ENCODE results near the gene RPS10.

Gene RPS10

GRCh38 chr6:34425498-34426410 lies at the start of gene RPS10:
RPS10 (minus strand) TSS chr6:34426069; CDS start chr6:34425221, 848 bp downstream.
- TF ChIP-seq POLR2A (IDR thresholded peaks at IDR 0.05; ENCODE audit: low read depth, low read length) = peak; percentile 83
- FAIRE-seq (no peak), DNase-seq (ENCODE audit: insufficient read length, low spot score) (peak; percentile 87)

DNA sequence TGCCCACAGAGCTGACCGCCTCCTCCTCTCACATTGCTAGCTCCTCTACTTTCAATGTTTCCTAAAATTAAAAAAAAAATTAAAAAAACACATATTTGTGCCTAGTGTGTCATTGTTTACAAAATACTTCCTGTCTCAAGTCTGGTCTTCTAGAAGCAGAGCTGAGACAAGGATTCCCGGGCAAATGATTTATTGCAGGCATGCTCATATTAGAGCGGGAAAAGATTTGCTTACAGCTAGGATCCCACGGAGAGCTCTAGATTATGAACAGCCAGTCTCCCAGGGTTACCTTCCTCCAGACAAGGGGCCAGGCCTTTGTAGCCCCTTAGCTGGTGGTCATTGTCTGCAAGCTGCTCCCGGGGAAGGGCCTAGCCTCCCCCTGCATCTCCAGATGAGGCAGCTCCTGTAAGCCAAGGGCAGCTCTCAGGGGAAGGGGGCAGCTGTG lies 49.4 kb upstream of the RPS10 start:
- FAIRE-seq (no peak), DNase-seq (ENCODE audit: insufficient read length, low spot score) (no peak)
- TF ChIP-seq POLR2A (IDR thresholded peaks at IDR 0.05; ENCODE audit: low read depth, low read length) = no peak

GRCh38 chr6:34474754-34475153 lies 48.9 kb upstream of the RPS10 start:
- no peak for TF ChIP-seq POLR2A (IDR thresholded peaks at IDR 0.05; ENCODE audit: low read depth, low read length)
- FAIRE-seq = no peak
- DNase-seq (ENCODE audit: insufficient read length, low spot score) = no peak

- FAIRE-seq (no peak), DNase-seq (ENCODE audit: insufficient read length, low spot score) (no peak)
- no peak for TF ChIP-seq POLR2A (IDR thresholded peaks at IDR 0.05; ENCODE audit: low read depth, low read length)
Measured at GRCh38 chr6:34473967-34474366, 48.1 kb upstream of the RPS10 start.

- FAIRE-seq = no peak
- DNase-seq (ENCODE audit: insufficient read length, low spot score) = no peak
- TF ChIP-seq POLR2A (IDR thresholded peaks at IDR 0.05; ENCODE audit: low read depth, low read length) = no peak
Measured at GRCh38 chr6:34472425-34472824, 46.6 kb upstream of the RPS10 start.

DNA sequence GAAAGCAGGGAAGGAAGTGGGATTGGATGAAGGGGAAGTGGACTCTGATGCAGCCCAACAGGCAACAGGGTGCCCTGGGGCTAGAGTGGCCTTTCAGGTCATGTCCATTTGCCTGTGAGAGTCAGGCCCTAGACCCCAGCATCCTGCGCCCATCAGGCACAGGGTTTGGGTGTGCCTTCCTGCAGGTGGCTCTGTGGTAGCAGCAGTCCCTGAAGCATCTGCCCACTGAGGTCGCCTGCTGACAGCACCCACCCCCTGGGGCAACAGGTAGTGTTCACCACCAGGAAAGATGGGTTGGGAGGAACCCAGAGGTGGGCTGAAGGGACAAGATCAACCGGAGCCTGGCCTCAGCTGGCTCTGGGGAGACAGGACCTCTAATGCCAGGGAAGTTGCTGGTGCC lies 43.6 kb upstream of the RPS10 start:
- no peak for TF ChIP-seq POLR2A (IDR thresholded peaks at IDR 0.05; ENCODE audit: low read depth, low read length)
- DNase-seq (ENCODE audit: insufficient read length, low spot score) = no peak
- FAIRE-seq = no peak

DNA sequence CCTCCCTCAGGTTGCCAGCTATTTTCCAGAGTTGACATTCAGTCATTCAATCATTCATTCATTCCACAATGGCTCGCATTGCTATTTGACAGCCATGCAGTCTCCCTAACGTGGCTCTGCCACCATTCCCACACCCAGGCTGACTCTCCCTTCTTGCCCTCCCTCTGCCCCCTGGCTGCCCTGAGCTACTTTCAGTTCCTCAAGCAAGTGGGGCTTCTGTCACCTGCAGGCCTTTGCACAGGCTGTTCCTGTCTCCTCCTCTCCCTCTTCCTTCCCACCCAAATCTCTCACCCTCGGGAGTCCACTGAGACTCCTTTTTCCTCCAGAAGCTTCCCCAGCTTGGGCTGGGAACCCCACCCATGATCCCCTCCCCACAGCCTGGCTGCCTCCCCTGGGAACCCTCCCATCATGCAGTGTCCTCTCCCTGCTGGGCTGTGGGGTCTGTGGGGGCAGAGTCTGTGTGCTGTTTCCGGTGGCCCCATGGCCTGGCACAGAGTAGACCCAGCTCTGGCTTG lies 42.6 kb upstream of the RPS10 start:
- no peak for TF ChIP-seq POLR2A (IDR thresholded peaks at IDR 0.05; ENCODE audit: low read depth, low read length)
- DNase-seq (ENCODE audit: insufficient read length, low spot score) = no peak
- FAIRE-seq = no peak

- FAIRE-seq (no peak), DNase-seq (ENCODE audit: insufficient read length, low spot score) (no peak)
- TF ChIP-seq POLR2A (IDR thresholded peaks at IDR 0.05; ENCODE audit: low read depth, low read length) = no peak
Measured at GRCh38 chr6:34466242-34467185, 40.6 kb upstream of the RPS10 start.

- FAIRE-seq = no peak
- no peak for DNase-seq (ENCODE audit: insufficient read length, low spot score)
- no peak for TF ChIP-seq POLR2A (IDR thresholded peaks at IDR 0.05; ENCODE audit: low read depth, low read length)
Measured at GRCh38 chr6:34465531-34466241, 39.8 kb upstream of the RPS10 start, which contains the start of gene PACSIN1. PACSIN1 (plus strand) TSS chr6:34466076; CDS start chr6:34526306, 60,230 bp downstream.

- no peak for FAIRE-seq
- TF ChIP-seq POLR2A (IDR thresholded peaks at IDR 0.05; ENCODE audit: low read depth, low read length) = no peak
- DNase-seq (ENCODE audit: insufficient read length, low spot score) = no peak
Measured at GRCh38 chr6:34463849-34464248, 38.0 kb upstream of the RPS10 start.

DNA sequence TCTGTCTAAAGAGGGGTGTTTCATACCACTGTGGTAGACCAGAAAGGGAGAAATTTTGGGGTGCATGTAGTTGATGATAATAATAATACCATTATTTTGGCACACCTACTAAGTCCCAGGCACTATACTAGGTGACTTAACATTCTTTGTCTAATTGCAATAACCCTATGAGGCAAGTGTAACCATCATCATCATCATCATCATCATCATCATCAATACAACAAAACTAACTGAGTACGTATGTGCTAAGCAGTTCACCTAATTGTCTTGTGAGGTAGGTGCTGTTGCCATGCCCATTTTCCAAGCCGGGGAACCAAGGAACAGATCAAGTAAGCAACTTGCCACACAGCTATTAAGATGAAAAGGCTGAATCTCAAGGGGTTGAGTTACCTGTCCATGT lies 37.4 kb upstream of the RPS10 start:
- no peak for TF ChIP-seq POLR2A (IDR thresholded peaks at IDR 0.05; ENCODE audit: low read depth, low read length)
- no peak for FAIRE-seq
- DNase-seq (ENCODE audit: insufficient read length, low spot score) = no peak

DNA sequence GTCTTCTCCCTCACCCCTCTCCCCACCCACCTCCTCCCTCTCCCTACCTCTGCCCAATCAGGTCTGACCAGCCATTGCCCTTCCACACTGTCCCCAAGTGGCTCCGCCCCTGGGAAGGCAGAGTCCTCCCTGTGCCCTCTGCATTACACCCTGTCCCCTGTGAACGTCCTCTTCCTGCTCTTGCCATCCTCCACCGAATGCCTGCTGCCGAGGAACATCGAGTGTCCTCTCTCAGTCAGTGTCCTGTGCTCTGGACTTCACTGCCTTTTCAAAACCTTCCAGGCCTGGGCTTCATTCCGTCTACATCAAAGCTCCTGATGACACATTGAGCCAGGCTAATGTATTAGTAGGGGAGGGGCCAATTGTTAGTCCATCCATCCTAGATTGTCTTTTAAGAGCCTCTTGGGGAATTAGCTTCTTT lies 36.7 kb upstream of the RPS10 start:
- DNase-seq (ENCODE audit: insufficient read length, low spot score) (peak; percentile 75), FAIRE-seq (peak; percentile 60)
- no peak for TF ChIP-seq POLR2A (IDR thresholded peaks at IDR 0.05; ENCODE audit: low read depth, low read length)

DNA sequence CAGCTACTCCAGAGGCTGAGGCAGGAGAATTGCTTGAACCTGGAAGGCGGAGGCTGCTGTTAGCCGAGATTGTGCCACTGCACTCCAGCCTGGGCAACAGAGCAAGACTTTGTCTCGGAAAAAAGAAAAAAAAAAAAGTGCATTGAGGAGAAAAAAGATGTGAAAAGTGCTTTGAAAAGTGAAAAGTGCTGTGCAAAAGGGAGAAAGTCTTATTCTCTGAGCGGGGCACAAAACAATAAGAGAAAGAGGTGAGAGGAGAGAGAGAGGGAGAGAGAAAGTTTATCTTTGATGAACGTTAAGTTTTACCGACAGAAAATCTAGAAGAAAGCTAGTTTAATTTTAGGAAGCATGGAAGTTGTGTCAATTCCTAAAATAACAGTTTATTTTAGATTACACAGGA lies 36.1 kb upstream of the RPS10 start:
- DNase-seq (ENCODE audit: insufficient read length, low spot score) = no peak
- no peak for FAIRE-seq
- no peak for TF ChIP-seq POLR2A (IDR thresholded peaks at IDR 0.05; ENCODE audit: low read depth, low read length)

Measured in H54 (cell line).